ENCODE results near the gene VIPR2. TPM values are rescaled to one million over a fixed set of nuclear protein-coding genes. Genes with fewer than 3 reads are reported as not detected.

The VIPR2 gene
- total and polyA plus RNA-seq, 11 donors = 3.3 to 27.0 (median 18.5) TPM

DNA sequence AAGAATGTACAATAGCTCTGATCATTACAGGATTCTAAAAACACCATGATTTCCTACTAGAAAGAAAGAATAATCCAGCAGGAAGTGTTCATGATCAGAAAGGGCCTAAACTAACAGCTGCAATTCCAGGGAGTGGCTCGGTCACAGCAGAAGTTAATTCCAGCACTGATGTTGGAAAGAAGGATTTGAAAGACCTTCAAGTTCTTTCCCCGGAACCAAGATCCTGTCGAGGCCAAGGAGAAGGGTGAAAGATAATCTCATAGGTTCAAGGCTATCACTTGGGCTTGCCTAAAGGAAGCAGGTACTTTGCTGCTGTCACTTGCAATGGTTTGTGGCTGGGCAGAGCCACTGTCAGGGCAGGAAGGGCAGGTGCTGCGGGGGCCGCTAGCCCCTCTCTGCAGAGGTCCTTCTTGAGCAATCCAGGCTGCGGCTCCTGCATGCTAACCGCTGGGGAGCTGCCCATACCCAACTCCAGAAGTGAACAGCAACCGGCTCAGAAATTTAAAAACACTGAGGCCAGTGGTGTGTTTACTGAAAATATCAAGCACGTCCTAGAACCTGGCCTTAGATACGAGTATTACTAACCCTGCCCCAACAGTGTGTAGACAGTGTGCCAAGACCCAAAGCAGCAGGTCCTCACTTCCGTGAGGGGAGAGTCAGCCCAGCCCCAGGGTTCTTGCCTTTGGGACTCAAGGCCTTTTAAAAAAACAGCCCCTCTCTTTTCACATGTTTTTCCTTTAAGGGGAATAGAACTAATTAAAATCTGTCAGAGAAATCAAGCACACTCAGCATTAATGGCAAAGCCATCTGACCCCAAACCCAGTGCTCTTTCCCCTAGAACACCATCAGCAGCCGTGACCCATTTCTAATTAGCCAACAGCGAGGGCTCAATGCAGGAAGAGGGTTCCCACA is 76.8 kb downstream of the VIPR2 start:
- ATAC-seq (no peak), DNase-seq (no peak)
- intact Hi-C loops (cut with DNase I) = loop anchor here in 1 of 10 donors (5.0 kb wide), 1 partner anchor 36 kb away; no protein-coding TSS in a partner anchor
- peaks cover 0 to 62% (median 36%) of the 10 kb centered on the region in 12 donors for H3K4me1 ChIP-seq
- H3K9me3 ChIP-seq = no peaks in the 10 kb centered on the region
- TF ChIP-seq POLR2A (IDR thresholded peaks at IDR 0.05) = no peak
- TF ChIP-seq, protein P1, sequence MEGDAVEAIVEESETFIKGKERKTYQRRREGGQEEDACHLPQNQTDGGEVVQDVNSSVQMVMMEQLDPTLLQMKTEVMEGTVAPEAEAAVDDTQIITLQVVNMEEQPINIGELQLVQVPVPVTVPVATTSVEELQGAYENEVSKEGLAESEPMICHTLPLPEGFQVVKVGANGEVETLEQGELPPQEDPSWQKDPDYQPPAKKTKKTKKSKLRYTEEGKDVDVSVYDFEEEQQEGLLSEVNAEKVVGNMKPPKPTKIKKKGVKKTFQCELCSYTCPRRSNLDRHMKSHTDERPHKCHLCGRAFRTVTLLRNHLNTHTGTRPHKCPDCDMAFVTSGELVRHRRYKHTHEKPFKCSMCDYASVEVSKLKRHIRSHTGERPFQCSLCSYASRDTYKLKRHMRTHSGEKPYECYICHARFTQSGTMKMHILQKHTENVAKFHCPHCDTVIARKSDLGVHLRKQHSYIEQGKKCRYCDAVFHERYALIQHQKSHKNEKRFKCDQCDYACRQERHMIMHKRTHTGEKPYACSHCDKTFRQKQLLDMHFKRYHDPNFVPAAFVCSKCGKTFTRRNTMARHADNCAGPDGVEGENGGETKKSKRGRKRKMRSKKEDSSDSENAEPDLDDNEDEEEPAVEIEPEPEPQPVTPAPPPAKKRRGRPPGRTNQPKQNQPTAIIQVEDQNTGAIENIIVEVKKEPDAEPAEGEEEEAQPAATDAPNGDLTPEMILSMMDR (IDR thresholded peaks at IDR 0.05) = no peak
- H3K27me3 ChIP-seq = no peaks in the 10 kb centered on the region
- 59 to 72% (median 64%) methylated on average over 13 of the region's 13 CpGs for WGBS, 4 donors
- no peak overlapping the region for H3K4me3 ChIP-seq
- H3K36me3 ChIP-seq = no peaks in the 10 kb centered on the region
- peak overlapping the region; percentile 32 to 94 (median 79) for H3K27ac ChIP-seq

DNA sequence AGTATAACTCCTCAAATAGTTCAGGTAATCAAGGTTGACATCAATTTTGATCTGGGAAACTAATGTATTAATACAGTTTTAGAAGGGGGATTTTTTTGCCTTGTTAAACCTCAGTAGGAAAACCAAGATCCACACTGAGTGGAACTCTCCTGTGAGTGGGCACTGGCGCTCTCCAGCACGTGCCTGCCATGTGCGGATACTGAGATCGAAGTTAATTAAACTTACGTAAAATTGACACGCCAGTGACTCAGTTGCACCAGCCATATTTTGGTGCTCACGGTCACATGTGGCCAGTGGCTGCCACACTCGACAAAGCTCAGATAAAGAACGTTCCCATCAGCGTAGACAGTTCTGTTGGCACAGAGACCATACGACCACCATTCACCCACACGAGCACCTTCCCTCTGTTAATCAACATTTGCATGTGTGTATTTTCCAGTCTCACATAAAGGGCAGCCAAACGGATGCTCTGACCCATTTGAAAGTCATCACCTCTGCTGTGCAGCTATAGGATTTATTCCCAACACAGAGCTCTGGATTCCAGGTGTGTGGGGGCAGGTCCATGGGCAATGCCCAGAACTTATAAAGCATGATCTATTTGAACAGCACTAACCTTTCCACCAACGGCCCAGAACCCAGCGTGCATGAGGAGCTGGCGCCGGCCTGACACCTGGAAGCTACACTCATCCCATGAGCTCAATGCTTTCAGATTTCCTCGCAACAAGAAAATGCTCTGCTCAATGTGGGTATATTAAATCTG is 77.7 kb downstream of the VIPR2 start:
- TF ChIP-seq, protein P1 (IDR thresholded peaks at IDR 0.05) = no peak
- no peak for TF ChIP-seq POLR2A (IDR thresholded peaks at IDR 0.05)
- peaks cover 0 to 62% (median 36%) of the 10 kb centered on the region in 12 donors for H3K4me1 ChIP-seq

DNA sequence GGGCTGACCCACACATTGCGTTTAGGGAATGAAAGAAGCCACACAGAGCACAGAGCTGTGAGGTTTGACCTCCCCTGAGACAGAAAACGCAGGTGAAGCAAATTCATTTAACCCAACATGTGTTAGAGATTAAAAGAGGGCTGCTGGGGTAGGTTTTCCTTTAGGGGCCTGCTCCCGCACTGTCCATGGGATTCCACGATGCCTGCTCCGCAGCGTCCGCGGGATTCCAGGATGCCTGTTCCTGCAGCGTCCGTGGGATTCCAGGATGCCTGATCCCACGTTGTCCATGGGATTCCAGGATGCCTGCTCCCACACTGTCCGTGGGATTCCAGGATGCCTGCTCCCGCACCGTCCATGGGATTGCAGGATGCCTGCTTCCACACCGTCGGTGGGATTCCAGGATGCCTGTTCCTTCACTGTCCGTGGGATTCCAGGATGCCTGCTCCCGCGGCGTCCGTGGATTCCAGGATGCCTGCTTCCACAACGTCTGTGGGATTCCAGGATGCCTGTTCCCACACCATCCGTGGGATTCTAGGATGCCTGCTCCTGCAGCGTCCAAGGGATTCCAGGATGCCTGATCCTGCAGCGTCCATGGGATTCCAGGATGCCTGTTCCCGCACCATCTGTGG is 78.7 kb downstream of the VIPR2 start:
- Histone ChIP-seq H3K27ac (peak overlapping the region in 6 of 12 donors; percentile 28 to 66 (median 58)), H3K9me3 (no peaks in the 10 kb centered on the region), H3K27me3 (no peaks in the 10 kb centered on the region), H3K4me3 (no peak overlapping the region), H3K36me3 (no peaks in the 10 kb centered on the region), H3K4me1 (peaks cover 0 to 58% (median 36%) of the 10 kb centered on the region in 12 donors)
- ATAC-seq (no peak), DNase-seq (no peak)
- TF ChIP-seq, protein P1 (IDR thresholded peaks at IDR 0.05) = no peak
- no peak for TF ChIP-seq POLR2A (IDR thresholded peaks at IDR 0.05)
- intact Hi-C loops (cut with DNase I) = loop anchor here in 1 of 10 donors (5.0 kb wide), 1 partner anchor 34 kb away; no protein-coding TSS in a partner anchor
- WGBS, 4 donors = 86 to 92% (median 89%) methylated on average over 24 to 26 of the region's 26 CpGs

More for the DNA sequence above, 77.7 kb downstream of the VIPR2 start:
- Histone ChIP-seq H3K27ac (peak overlapping the region in 8 of 12 donors; percentile 65 to 94 (median 81)), H3K27me3 (no peaks in the 10 kb centered on the region), H3K4me3 (no peak overlapping the region), H3K9me3 (no peaks in the 10 kb centered on the region), H3K36me3 (no peaks in the 10 kb centered on the region)
- DNase-seq = no peak
- 87 to 93% (median 87%) methylated on average over 18 of the region's 18 CpGs for WGBS, 4 donors
- intact Hi-C loops (cut with DNase I) = loop anchor here in 1 of 10 donors (5.0 kb wide), 1 partner anchor 35 kb away; no protein-coding TSS in a partner anchor
- no peak for ATAC-seq
